ENCODE measurements around the gene BRD1.

GRCh38 chr22:49783926-49784629 lies 43.6 kb downstream of the BRD1 start:
- TF ChIP-seq CTCF (conservative IDR thresholded peaks at IDR 0.05; ENCODE audit: low read depth, low read length) = no peak
- TF ChIP-seq EZH2phosphoT487 (IDR thresholded peaks at IDR 0.05; ENCODE audit: borderline replicate concordance, low read length) = no peak
- no peak for TF ChIP-seq EZH2 (IDR thresholded peaks at IDR 0.05; ENCODE audit: low read length, unreplicated experiment)
